Astrocyte (in vitro differentiated cells and primary cell): ENCODE measurements around the gene PLCL1. TPM values are rescaled to one million over a fixed set of nuclear protein-coding genes. Genes with fewer than 3 reads are reported as not detected.

Source experiments
- DNase-seq: peaks from one replicate; pipeline ENCODE4 v3.0.0-alpha.2; 2010; ENCODE audit warnings: low read depth
- FAIRE-seq: peaks from 2 replicates; lab custom pipeline; 2011; peaks lifted over from hg19 to GRCh38; lab: Jason Lieb, UNC
- H2AFZ ChIP-seq: 2 replicates; pipeline ENCODE4 v1.6.0; 2012; ENCODE audit warnings: low read depth, low read length, inconsistent platforms
- H3K27ac ChIP-seq: 2 replicates; pipeline ENCODE4 v1.5.1; 2011; ENCODE audit warnings: low read depth, low read length, inconsistent platforms
- H3K27me3 ChIP-seq: 2 replicates; pipeline ENCODE4 v1.6.0; 2011; ENCODE audit warnings: low read length, inconsistent platforms; ENCODE audit not compliant: insufficient read depth
- H3K36me3 ChIP-seq: 2 replicates; pipeline ENCODE4 v1.5.1; 2011; ENCODE audit warnings: low read length, inconsistent platforms; ENCODE audit not compliant: insufficient read depth
- H3K4me1 ChIP-seq: 2 replicates; pipeline ENCODE4 v1.5.1; 2011; ENCODE audit warnings: low read length, inconsistent platforms; ENCODE audit not compliant: insufficient read depth
- H3K4me2 ChIP-seq: 2 replicates; pipeline ENCODE4 v1.6.0; 2012; ENCODE audit warnings: low read length, inconsistent platforms
- H3K4me3 ChIP-seq: 2 replicates; pipeline ENCODE4 v1.5.1; 2011; ENCODE audit warnings: low read depth, mild to moderate bottlenecking, low read length, inconsistent platforms; ENCODE audit not compliant: insufficient read depth
- H3K79me2 ChIP-seq: 2 replicates; pipeline ENCODE4 v1.6.0; 2012; ENCODE audit warnings: mild to moderate bottlenecking, low read length, inconsistent platforms; ENCODE audit not compliant: insufficient read depth
- H3K9ac ChIP-seq: 2 replicates; pipeline ENCODE4 v1.6.0; 2012; ENCODE audit warnings: mild to moderate bottlenecking, low read length, inconsistent platforms
- H3K9me3 ChIP-seq: 2 replicates; pipeline ENCODE4 v1.5.1; 2012; ENCODE audit warnings: low read depth, mild to moderate bottlenecking, low read length, inconsistent platforms; ENCODE audit not compliant: insufficient read depth
- H4K20me1 ChIP-seq: 2 replicates; pipeline ENCODE4 v1.6.0; 2012; ENCODE audit warnings: low read length, inconsistent platforms; ENCODE audit not compliant: insufficient read depth
- H3K27ac Mint-ChIP-seq: one replicate; pipeline ENCODE4 v1.8.0; 2021; ENCODE audit warnings: mild to moderate bottlenecking, mixed read lengths; ENCODE audit not compliant: unreplicated experiment
- H3K27me3 Mint-ChIP-seq: one replicate; pipeline ENCODE4 v1.8.0; 2021; ENCODE audit warnings: low read depth, mixed read lengths; ENCODE audit not compliant: unreplicated experiment
- H3K36me3 Mint-ChIP-seq: one replicate; pipeline ENCODE4 v1.8.0; 2021; ENCODE audit warnings: low read depth, mixed read lengths; ENCODE audit not compliant: unreplicated experiment
- H3K4me1 Mint-ChIP-seq: one replicate; pipeline ENCODE4 v1.8.0; 2021; ENCODE audit warnings: low read depth, mixed read lengths; ENCODE audit not compliant: unreplicated experiment
- H3K4me3 Mint-ChIP-seq: one replicate; pipeline ENCODE4 v1.8.0; 2021; ENCODE audit warnings: mild to moderate bottlenecking, moderate library complexity, mixed read lengths; ENCODE audit not compliant: unreplicated experiment
- H3K9me3 Mint-ChIP-seq: one replicate; pipeline ENCODE4 v1.8.0; 2021; ENCODE audit warnings: mild to moderate bottlenecking, mixed read lengths; ENCODE audit not compliant: unreplicated experiment
- EZH2 ChIP-seq: IDR thresholded peaks from 2 replicates; pipeline ENCODE4 v1.6.1; 2012; ENCODE audit warnings: mild to moderate bottlenecking, low read length, inconsistent platforms; ENCODE audit not compliant: insufficient read depth
- total RNA-seq: library from RNA; stranded (reverse); gene quantifications from 2 replicates; pipeline ENCODE4 v1.2.1, GENCODE V29; 2021
- TF ChIP-seq, protein P1 (sequence below): IDR thresholded peaks from 2 replicates; pipeline ENCODE4 v1.5.1; 2011; ENCODE audit warnings: low read depth, mild to moderate bottlenecking, inconsistent platforms, low read length, moderate library complexity; ENCODE audit not compliant: insufficient read depth

The PLCL1 gene
- total RNA-seq, 1 donor from 2014 or later: 0.84 TPM

GRCh38 chr2:197965756-197966155 is 161.4 kb downstream of the PLCL1 start:
- Histone ChIP-seq H3K4me3 (no peak overlapping the region), H3K4me1 (peaks cover 6% of the 10 kb centered on the region), H3K36me3 (no peaks in the 10 kb centered on the region), H3K9ac (no peak overlapping the region), H2AFZ (no peak overlapping the region), H3K4me2 (no peak overlapping the region), H3K79me2 (no peaks in the 10 kb centered on the region), H3K27me3 (no peaks in the 10 kb centered on the region), H3K27ac (no peak overlapping the region), H3K9me3 (no peaks in the 10 kb centered on the region), H4K20me1 (no peaks in the 10 kb centered on the region)
- DNase-seq: no peak
- peaks cover 4% of the 10 kb centered on the region for H3K4me1 Mint-ChIP-seq
- FAIRE-seq: no peak
- TF ChIP-seq, protein P1, sequence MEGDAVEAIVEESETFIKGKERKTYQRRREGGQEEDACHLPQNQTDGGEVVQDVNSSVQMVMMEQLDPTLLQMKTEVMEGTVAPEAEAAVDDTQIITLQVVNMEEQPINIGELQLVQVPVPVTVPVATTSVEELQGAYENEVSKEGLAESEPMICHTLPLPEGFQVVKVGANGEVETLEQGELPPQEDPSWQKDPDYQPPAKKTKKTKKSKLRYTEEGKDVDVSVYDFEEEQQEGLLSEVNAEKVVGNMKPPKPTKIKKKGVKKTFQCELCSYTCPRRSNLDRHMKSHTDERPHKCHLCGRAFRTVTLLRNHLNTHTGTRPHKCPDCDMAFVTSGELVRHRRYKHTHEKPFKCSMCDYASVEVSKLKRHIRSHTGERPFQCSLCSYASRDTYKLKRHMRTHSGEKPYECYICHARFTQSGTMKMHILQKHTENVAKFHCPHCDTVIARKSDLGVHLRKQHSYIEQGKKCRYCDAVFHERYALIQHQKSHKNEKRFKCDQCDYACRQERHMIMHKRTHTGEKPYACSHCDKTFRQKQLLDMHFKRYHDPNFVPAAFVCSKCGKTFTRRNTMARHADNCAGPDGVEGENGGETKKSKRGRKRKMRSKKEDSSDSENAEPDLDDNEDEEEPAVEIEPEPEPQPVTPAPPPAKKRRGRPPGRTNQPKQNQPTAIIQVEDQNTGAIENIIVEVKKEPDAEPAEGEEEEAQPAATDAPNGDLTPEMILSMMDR: no peak
- no peak for TF ChIP-seq EZH2
- H3K27ac Mint-ChIP-seq: no peak overlapping the region
- H3K36me3 Mint-ChIP-seq: no peaks in the 10 kb centered on the region
- no peaks in the 10 kb centered on the region for H3K9me3 Mint-ChIP-seq
- H3K27me3 Mint-ChIP-seq: no peaks in the 10 kb centered on the region
- no peak overlapping the region for H3K4me3 Mint-ChIP-seq

GRCh38 chr2:197969391-197969893 is 165.0 kb downstream of the PLCL1 start:
- Histone ChIP-seq H3K27ac (no peak overlapping the region), H3K4me2 (no peak overlapping the region), H3K4me3 (no peak overlapping the region), H3K79me2 (no peaks in the 10 kb centered on the region), H3K36me3 (no peaks in the 10 kb centered on the region), H3K9me3 (no peaks in the 10 kb centered on the region), H3K4me1 (peaks cover 6% of the 10 kb centered on the region), H2AFZ (no peak overlapping the region), H3K27me3 (no peaks in the 10 kb centered on the region), H3K9ac (no peak overlapping the region), H4K20me1 (no peaks in the 10 kb centered on the region)
- DNase-seq: peak; percentile 82
- Mint-ChIP-seq H3K4me3 (no peak overlapping the region), H3K27ac (no peak overlapping the region), H3K9me3 (no peaks in the 10 kb centered on the region), H3K27me3 (no peaks in the 10 kb centered on the region), H3K36me3 (no peaks in the 10 kb centered on the region), H3K4me1 (peaks cover 4% of the 10 kb centered on the region)
- TF ChIP-seq, protein P1: no peak
- no peak for TF ChIP-seq EZH2
- no peak for FAIRE-seq

DNA sequence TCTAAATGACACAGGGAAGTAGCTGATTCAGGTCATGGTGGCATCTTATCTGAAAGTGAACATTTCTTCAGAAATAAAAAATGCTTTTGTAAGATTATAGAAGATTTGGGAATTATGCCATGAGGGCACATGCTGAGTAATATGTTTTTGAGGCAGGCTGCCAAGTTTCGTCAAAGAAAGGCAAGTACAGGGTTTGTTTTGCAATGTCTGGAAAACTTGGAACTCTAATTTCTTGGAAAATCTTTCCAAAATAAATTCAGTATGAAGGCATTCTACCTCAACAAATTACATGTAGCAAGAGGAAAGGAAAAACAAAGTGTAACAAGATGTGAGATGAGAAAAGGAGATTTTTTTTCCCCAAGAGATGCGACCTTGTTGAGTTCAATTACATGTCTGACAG is 167.7 kb downstream of the PLCL1 start:
- H2AFZ ChIP-seq: no peak overlapping the region
- H3K27me3 ChIP-seq: no peaks in the 10 kb centered on the region
- no peak overlapping the region for H3K4me3 ChIP-seq
- H3K9me3 ChIP-seq: no peaks in the 10 kb centered on the region
- peaks cover 4% of the 10 kb centered on the region for H3K4me1 Mint-ChIP-seq
- H3K79me2 ChIP-seq: no peaks in the 10 kb centered on the region
- no peaks in the 10 kb centered on the region for H3K27me3 Mint-ChIP-seq
- DNase-seq (peak; percentile 65), FAIRE-seq (peak; percentile 64)
- no peak overlapping the region for H3K9ac ChIP-seq
- H3K36me3 ChIP-seq: no peaks in the 10 kb centered on the region
- no peaks in the 10 kb centered on the region for H4K20me1 ChIP-seq
- no peak overlapping the region for H3K4me3 Mint-ChIP-seq
- H3K4me1 ChIP-seq: peaks cover 6% of the 10 kb centered on the region
- H3K9me3 Mint-ChIP-seq: no peaks in the 10 kb centered on the region
- H3K36me3 Mint-ChIP-seq: no peaks in the 10 kb centered on the region
- no peak overlapping the region for H3K27ac Mint-ChIP-seq
- H3K4me2 ChIP-seq: peak overlapping the region; percentile 11
- no peak for TF ChIP-seq EZH2
- TF ChIP-seq, protein P1: no peak
- H3K27ac ChIP-seq: no peak overlapping the region
